ENCODE data around the gene ZNF785. TPM values are rescaled to one million over a fixed set of nuclear protein-coding genes. Genes with fewer than 3 reads are reported as not detected.

The ZNF785 gene
- total and polyA plus RNA-seq, 7 donors = 0.92 to 19.9 (median 7.8) TPM

GRCh38 chr16:30554557-30555314 is 30.8 kb downstream of the ZNF785 start:
- Histone ChIP-seq H3K36me3 (peaks cover 11 to 24% (median 13%) of the 10 kb centered on the region in 4 donors), H3K4me1 (peaks cover 0 to 28% (median 22%) of the 10 kb centered on the region in 4 donors), H3K27me3 (no peaks in the 10 kb centered on the region), H3K9me3 (no peaks in the 10 kb centered on the region), H3K4me3 (no peak overlapping the region), H3K27ac (no peak overlapping the region)
- 88 to 96% methylated on average over 18 of the region's 18 CpGs for WGBS, 2 donors
- intact Hi-C loops (cut with DNase I) = loop anchor here (5.0 kb wide), 1 partner anchor 78 kb away; no protein-coding TSS in a partner anchor
- no peak for TF ChIP-seq EP300 (IDR thresholded peaks at IDR 0.05)
- TF ChIP-seq POLR2AphosphoS5 (IDR thresholded peaks at IDR 0.05) = no peak
- no peak for TF ChIP-seq CTCF (IDR thresholded peaks at IDR 0.05)
- TF ChIP-seq POLR2A (IDR thresholded peaks at IDR 0.05) = no peak
- DNase-seq = no peak

- no peaks in the 10 kb centered on the region for H3K9me3 ChIP-seq
- 79 to 86% methylated on average over 2 of the region's 2 CpGs for WGBS, 2 donors
- H3K4me3 ChIP-seq = no peak overlapping the region
- intact Hi-C loops (cut with DNase I) = no loop called here
- no peak for DNase-seq
- no peaks in the 10 kb centered on the region for H3K27me3 ChIP-seq
- H3K27ac ChIP-seq = no peak overlapping the region
- TF ChIP-seq CTCF (IDR thresholded peaks at IDR 0.05) = no peak
- TF ChIP-seq POLR2AphosphoS5 (IDR thresholded peaks at IDR 0.05) = no peak
- TF ChIP-seq POLR2A (IDR thresholded peaks at IDR 0.05) = no peak
- TF ChIP-seq EP300 (IDR thresholded peaks at IDR 0.05) = no peak
- peaks cover 0 to 23% (median 18%) of the 10 kb centered on the region in 4 donors for H3K4me1 ChIP-seq
- H3K36me3 ChIP-seq = peaks cover 11 to 24% (median 13%) of the 10 kb centered on the region in 4 donors
Measured at GRCh38 chr16:30553393-30553899, 32.1 kb downstream of the ZNF785 start.

GRCh38 chr16:30552956-30553355 is 32.5 kb downstream of the ZNF785 start:
- intact Hi-C loops (cut with DNase I) = no loop called here
- peaks cover 11 to 24% (median 13%) of the 10 kb centered on the region in 4 donors for H3K36me3 ChIP-seq
- H3K27ac ChIP-seq = no peak overlapping the region
- no peaks in the 10 kb centered on the region for H3K27me3 ChIP-seq
- WGBS, 2 donors = 90 to 93% methylated on average over 4 of the region's 4 CpGs
- no peak for DNase-seq
- peaks cover 0 to 23% (median 18%) of the 10 kb centered on the region in 4 donors for H3K4me1 ChIP-seq
- no peak for TF ChIP-seq CTCF (IDR thresholded peaks at IDR 0.05)
- TF ChIP-seq POLR2A (IDR thresholded peaks at IDR 0.05) = no peak
- no peak for TF ChIP-seq POLR2AphosphoS5 (IDR thresholded peaks at IDR 0.05)
- no peak for TF ChIP-seq EP300 (IDR thresholded peaks at IDR 0.05)
- no peaks in the 10 kb centered on the region for H3K9me3 ChIP-seq
- no peak overlapping the region for H3K4me3 ChIP-seq

GRCh38 chr16:30551781-30552180 is 33.7 kb downstream of the ZNF785 start:
- Histone ChIP-seq H3K36me3 (peaks cover 11 to 24% (median 13%) of the 10 kb centered on the region in 4 donors), H3K27ac (no peak overlapping the region), H3K4me1 (peaks cover 0 to 14% (median 10%) of the 10 kb centered on the region in 4 donors), H3K27me3 (no peaks in the 10 kb centered on the region), H3K4me3 (no peak overlapping the region), H3K9me3 (no peaks in the 10 kb centered on the region)
- no peak for DNase-seq
- WGBS, 2 donors = 54 to 64% methylated on average over 3 of the region's 3 CpGs
- intact Hi-C loops (cut with DNase I) = no loop called here
- TF ChIP-seq CTCF (IDR thresholded peaks at IDR 0.05) (no peak), EP300 (IDR thresholded peaks at IDR 0.05) (no peak), POLR2AphosphoS5 (IDR thresholded peaks at IDR 0.05) (no peak), POLR2A (IDR thresholded peaks at IDR 0.05) (no peak)
